ENCODE results near the gene TRIM17.

DNA sequence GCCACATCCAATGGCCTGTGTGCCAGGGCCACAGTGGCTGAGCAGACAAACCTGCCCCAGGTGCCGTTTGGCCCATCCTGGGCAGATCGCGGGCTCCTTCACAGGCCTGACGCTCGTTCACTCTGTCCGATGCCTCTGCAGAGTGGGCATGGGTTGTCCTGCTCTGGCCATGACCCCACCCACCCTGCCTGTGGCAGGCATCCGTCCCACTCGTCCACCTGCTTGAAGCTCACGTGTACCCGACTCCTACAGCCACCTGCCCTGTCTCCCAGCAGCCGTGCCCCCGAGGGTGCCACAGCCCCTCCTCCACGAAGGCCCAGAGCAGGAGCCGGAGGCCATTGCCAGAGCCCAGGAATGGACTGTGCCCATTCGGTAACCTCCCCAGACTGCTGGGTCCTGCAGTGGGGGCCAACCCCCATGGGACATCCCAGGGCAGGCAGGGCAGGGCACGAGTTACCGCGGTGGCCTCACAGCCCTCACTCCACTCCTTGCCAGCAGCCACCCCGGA is 51.9 kb downstream of the TRIM17 start:
- TF ChIP-seq SCRT1 (tag by site-specific recombination; IDR thresholded peaks at IDR 0.05; ENCODE audit: borderline replicate concordance) (no peak), CTCF (tag by site-specific recombination; IDR thresholded peaks at IDR 0.05) (no peak), YY1 (tag by site-specific recombination; IDR thresholded peaks at IDR 0.05) (no peak), KLF9 (tag by site-specific recombination; IDR thresholded peaks at IDR 0.05; ENCODE audit: low read depth) (no peak), ZNF426 (tag by site-specific recombination; IDR thresholded peaks at IDR 0.05) (no peak), PRDM10 (tag by site-specific recombination; IDR thresholded peaks at IDR 0.05) (no peak), ZNF549 (tag by site-specific recombination; IDR thresholded peaks at IDR 0.05) (no peak), ZNF530 (tag by site-specific recombination; IDR thresholded peaks at IDR 0.05; ENCODE audit: low read depth) (no peak), ZNF600 (tag by site-specific recombination; IDR thresholded peaks at IDR 0.05) (no peak), ZNF10 (tag by site-specific recombination; IDR thresholded peaks at IDR 0.05) (no peak), ZFHX2 (tag by site-specific recombination; conservative IDR thresholded peaks at IDR 0.05) (no peak)
- TF ChIP-seq, protein P1, sequence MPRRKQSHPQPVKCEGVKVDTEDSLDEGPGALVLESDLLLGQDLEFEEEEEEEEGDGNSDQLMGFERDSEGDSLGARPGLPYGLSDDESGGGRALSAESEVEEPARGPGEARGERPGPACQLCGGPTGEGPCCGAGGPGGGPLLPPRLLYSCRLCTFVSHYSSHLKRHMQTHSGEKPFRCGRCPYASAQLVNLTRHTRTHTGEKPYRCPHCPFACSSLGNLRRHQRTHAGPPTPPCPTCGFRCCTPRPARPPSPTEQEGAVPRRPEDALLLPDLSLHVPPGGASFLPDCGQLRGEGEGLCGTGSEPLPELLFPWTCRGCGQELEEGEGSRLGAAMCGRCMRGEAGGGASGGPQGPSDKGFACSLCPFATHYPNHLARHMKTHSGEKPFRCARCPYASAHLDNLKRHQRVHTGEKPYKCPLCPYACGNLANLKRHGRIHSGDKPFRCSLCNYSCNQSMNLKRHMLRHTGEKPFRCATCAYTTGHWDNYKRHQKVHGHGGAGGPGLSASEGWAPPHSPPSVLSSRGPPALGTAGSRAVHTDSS (tag by site-specific recombination; IDR thresholded peaks at IDR 0.05): no peak

Measured in HEK293 (cell line).